ENCODE measurements around the gene ICOS.
"Not testable (repeated sequence)": the region's sequence is repeated elsewhere in the genome, so short reads cannot be mapped to it uniquely, and the experiment has no call there.

ICOS gene

GRCh38 chr2:203983064-203983715, 46.6 kb downstream of the ICOS start:
- no peak for DNase-seq

GRCh38 chr2:203985978-203986377, 49.4 kb downstream of the ICOS start:
- DNase-seq, result not testable (repeated sequence)

- no peak for DNase-seq
Measured at GRCh38 chr2:203987959-203988358, 51.4 kb downstream of the ICOS start.

- no peak for DNase-seq
Measured at GRCh38 chr2:203988500-203989260, 52.1 kb downstream of the ICOS start.

GRCh38 chr2:203989521-203989920, 53.0 kb downstream of the ICOS start:
- no peak for DNase-seq

- DNase-seq, result no peak
Measured at GRCh38 chr2:203992509-203992908, 55.9 kb downstream of the ICOS start.

GRCh38 chr2:203993011-203993410, 56.4 kb downstream of the ICOS start:
- DNase-seq, result no peak

- no peak for DNase-seq
Measured at GRCh38 chr2:203993560-203993959, 57.0 kb downstream of the ICOS start.

- no peak for DNase-seq
Measured at GRCh38 chr2:203994735-203995134, 58.2 kb downstream of the ICOS start.

GRCh38 chr2:203996692-203997091, 60.1 kb downstream of the ICOS start:
- no peak for DNase-seq

- no peak for DNase-seq
Measured at GRCh38 chr2:203997481-203997880, 60.9 kb downstream of the ICOS start.

GRCh38 chr2:203997980-203998809, 61.6 kb downstream of the ICOS start:
- DNase-seq, result no peak

GRCh38 chr2:203999835-204000234, 63.3 kb downstream of the ICOS start:
- no peak for DNase-seq

GRCh38 chr2:204000446-204000845, 63.9 kb downstream of the ICOS start:
- no peak for DNase-seq

GRCh38 chr2:204003276-204003990, 66.9 kb downstream of the ICOS start:
- no peak for DNase-seq

GRCh38 chr2:204004912-204005311, 68.3 kb downstream of the ICOS start:
- DNase-seq, result no peak

GRCh38 chr2:204005940-204006721, 69.6 kb downstream of the ICOS start:
- no peak for DNase-seq

- no peak for DNase-seq
Measured at GRCh38 chr2:204008352-204008751, 71.8 kb downstream of the ICOS start.

GRCh38 chr2:204010628-204011560, 74.3 kb downstream of the ICOS start:
- no peak for DNase-seq

All from stimulated activated CD4-positive, alpha-beta T cell treated with anti-CD3 and anti-CD28 coated beads, Interleukin-4, amount 100 ng/mL, for 1 hour (primary cell).